Ectodermal cell (in vitro differentiated cells): ENCODE data around the gene PLA2G15. TPM values are rescaled to one million over a fixed set of nuclear protein-coding genes. Genes with fewer than 3 reads are reported as not detected.

Source experiments
- H3K27ac ChIP-seq: 2 replicates; pipeline ENCODE4 v1.7.0; 2013; ENCODE audit warnings: mild to moderate bottlenecking, low read depth, low read length; ENCODE audit not compliant: insufficient read depth, poor library complexity, severe bottlenecking
- H3K27me3 ChIP-seq: 2 replicates; pipeline ENCODE4 v1.7.0; 2013; ENCODE audit warnings: mild to moderate bottlenecking, low read length; ENCODE audit not compliant: insufficient read depth, control insufficient read depth, poor library complexity, severe bottlenecking
- H3K36me3 ChIP-seq: one replicate; pipeline ENCODE4 v1.7.0; 2013; ENCODE audit warnings: low read length; ENCODE audit not compliant: control insufficient read depth, insufficient read depth
- H3K4me1 ChIP-seq: one replicate; pipeline ENCODE4 v1.7.0; 2013; ENCODE audit warnings: low read length; ENCODE audit not compliant: control insufficient read depth, insufficient read depth
- H3K4me3 ChIP-seq: 2 replicates; pipeline ENCODE4 v1.7.0; 2013; ENCODE audit warnings: low read depth, low read length, control low read depth; ENCODE audit not compliant: insufficient read depth
- H3K9me3 ChIP-seq: 2 replicates; pipeline ENCODE4 v1.7.0; 2013; ENCODE audit warnings: mild to moderate bottlenecking, low read length, moderate library complexity; ENCODE audit not compliant: control insufficient read depth
- WGBS, 2 experiments: methylation state at CpG; one replicate each; pipeline ENCODE4 v1.1.7; 2013; ENCODE audit warnings: missing lambda C conversion rate in 2 of 2; 5-methylcytosine and 5-hydroxymethylcytosine counted together
- polyA plus RNA-seq, 4 experiments: library from polyadenylated mRNA; stranded (reverse); fragments of 50-300 nt; gene quantifications; one replicate each; pipeline ENCODE4 v1.2.3, GENCODE V29; 2013

The PLA2G15 gene, protein sequence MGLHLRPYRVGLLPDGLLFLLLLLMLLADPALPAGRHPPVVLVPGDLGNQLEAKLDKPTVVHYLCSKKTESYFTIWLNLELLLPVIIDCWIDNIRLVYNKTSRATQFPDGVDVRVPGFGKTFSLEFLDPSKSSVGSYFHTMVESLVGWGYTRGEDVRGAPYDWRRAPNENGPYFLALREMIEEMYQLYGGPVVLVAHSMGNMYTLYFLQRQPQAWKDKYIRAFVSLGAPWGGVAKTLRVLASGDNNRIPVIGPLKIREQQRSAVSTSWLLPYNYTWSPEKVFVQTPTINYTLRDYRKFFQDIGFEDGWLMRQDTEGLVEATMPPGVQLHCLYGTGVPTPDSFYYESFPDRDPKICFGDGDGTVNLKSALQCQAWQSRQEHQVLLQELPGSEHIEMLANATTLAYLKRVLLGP
- 16.0 TPM for polyA plus RNA-seq (2013, experiment 1 of 4)
- 12.6 TPM for polyA plus RNA-seq (2013, experiment 2 of 4)
- 11.4 TPM for polyA plus RNA-seq (2013, experiment 3 of 4)
- polyA plus RNA-seq (2013, experiment 4 of 4): 11.1 TPM

- peaks cover 22% of the 10 kb centered on the region for H3K27me3 ChIP-seq
These were observed at the start of gene PLA2G15 for GRCh38 chr16:68244903-68245853. Gene PLA2G15 (plus strand): TSS chr16:68245373. CDS start chr16:68245427, 54 bp downstream.

GRCh38 chr16:68197250-68197649 lies 47.9 kb upstream of the PLA2G15 start:
- Histone ChIP-seq H3K4me1 (no peaks in the 10 kb centered on the region), H3K36me3 (no peaks in the 10 kb centered on the region), H3K27ac (no peak overlapping the region), H3K9me3 (no peaks in the 10 kb centered on the region), H3K4me3 (no peak overlapping the region), H3K27me3 (no peaks in the 10 kb centered on the region)
- 95 to 99% methylated on average over 2 of the region's 2 CpGs for WGBS, 2 experiments

More at GRCh38 chr16:68244903-68245853, at the start of gene PLA2G15:
- no peak within 1 kb of the TSS for H3K27ac ChIP-seq
- no peaks in the 10 kb centered on the region for H3K4me1 ChIP-seq
- no peaks in the 10 kb centered on the region for H3K9me3 ChIP-seq
- 2% methylated on average over 75 of the region's 75 CpGs for WGBS, 2 experiments
- H3K36me3 ChIP-seq: no peaks in the 10 kb centered on the region
- H3K4me3 ChIP-seq: peak within 1 kb of the TSS; percentile 75

DNA sequence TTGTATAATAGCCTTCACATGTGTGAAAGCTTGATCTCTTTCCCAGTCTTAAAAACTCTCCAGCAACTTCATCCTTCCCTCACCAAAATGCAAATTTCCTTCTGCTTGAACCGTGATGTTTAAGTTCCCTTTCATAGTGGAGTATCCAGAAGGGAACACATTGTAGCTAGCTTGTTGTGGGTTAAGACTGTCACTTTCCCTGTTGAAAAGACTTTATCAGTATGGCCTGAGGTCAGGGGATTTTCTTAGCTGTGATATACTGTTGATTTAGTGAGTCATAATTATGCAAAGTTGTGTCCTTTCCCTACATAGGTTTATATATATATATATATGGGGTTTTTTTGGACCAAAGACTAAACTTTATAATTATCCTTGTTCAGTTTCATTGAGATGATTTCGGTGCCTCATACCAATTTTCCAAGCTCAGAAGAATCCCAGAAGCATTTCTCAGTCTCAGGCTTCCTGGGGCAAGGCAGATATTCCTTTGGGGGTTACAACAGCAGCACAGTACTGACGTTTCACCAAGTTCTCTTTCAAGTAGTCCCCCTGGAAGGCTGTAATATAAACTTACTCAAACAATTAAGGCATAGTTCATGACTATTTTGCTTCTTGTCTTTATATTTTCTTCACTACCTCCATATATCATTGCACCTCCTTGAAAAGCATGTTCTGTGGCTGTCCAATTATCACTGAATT lies 44.9 kb upstream of the PLA2G15 start:
- no peak overlapping the region for H3K4me3 ChIP-seq
- no peaks in the 10 kb centered on the region for H3K36me3 ChIP-seq
- H3K4me1 ChIP-seq: no peaks in the 10 kb centered on the region
- H3K27ac ChIP-seq: no peak overlapping the region
- WGBS, 2 experiments: 68 to 79% methylated on average over 3 of the region's 3 CpGs
- no peaks in the 10 kb centered on the region for H3K27me3 ChIP-seq
- no peaks in the 10 kb centered on the region for H3K9me3 ChIP-seq

GRCh38 chr16:68202091-68202519 lies 43.1 kb upstream of the PLA2G15 start:
- H3K9me3 ChIP-seq: no peaks in the 10 kb centered on the region
- H3K36me3 ChIP-seq: no peaks in the 10 kb centered on the region
- H3K27ac ChIP-seq: no peak overlapping the region
- no peaks in the 10 kb centered on the region for H3K27me3 ChIP-seq
- H3K4me3 ChIP-seq: no peak overlapping the region
- no peaks in the 10 kb centered on the region for H3K4me1 ChIP-seq

- Histone ChIP-seq H3K36me3 (no peaks in the 10 kb centered on the region), H3K4me3 (no peak overlapping the region), H3K27me3 (no peaks in the 10 kb centered on the region), H3K27ac (no peak overlapping the region), H3K9me3 (no peaks in the 10 kb centered on the region), H3K4me1 (no peaks in the 10 kb centered on the region)
- 76 to 100% methylated on average over 1 of the region's 2 CpGs for WGBS, 2 experiments
These were observed 38.9 kb upstream of the PLA2G15 start for GRCh38 chr16:68206245-68206644.

DNA sequence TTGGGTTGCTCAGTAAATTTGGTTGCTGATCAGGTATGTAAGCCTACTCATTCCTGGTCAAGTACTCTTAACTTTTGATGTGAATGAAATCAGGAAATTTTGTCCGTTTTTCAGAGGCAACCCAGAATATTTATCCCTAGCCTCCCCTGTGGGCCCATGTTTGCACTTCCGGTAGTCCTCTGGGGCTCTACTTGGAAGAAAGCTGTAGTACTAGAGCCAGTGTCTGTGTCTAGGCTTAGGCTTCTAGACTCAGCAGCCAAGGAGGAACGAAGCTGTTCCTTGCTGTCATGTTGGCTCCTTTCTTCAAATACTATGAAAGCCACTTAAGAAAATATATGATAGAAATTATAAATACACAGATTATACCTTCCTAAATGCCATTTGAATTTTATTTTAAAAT lies 30.4 kb upstream of the PLA2G15 start:
- no peaks in the 10 kb centered on the region for H3K27me3 ChIP-seq
- H3K36me3 ChIP-seq: no peaks in the 10 kb centered on the region
- H3K27ac ChIP-seq: no peak overlapping the region
- 86 to 95% methylated on average over 2 to 3 of the region's 3 CpGs for WGBS, 2 experiments
- no peak overlapping the region for H3K4me3 ChIP-seq
- no peaks in the 10 kb centered on the region for H3K4me1 ChIP-seq
- no peaks in the 10 kb centered on the region for H3K9me3 ChIP-seq

DNA sequence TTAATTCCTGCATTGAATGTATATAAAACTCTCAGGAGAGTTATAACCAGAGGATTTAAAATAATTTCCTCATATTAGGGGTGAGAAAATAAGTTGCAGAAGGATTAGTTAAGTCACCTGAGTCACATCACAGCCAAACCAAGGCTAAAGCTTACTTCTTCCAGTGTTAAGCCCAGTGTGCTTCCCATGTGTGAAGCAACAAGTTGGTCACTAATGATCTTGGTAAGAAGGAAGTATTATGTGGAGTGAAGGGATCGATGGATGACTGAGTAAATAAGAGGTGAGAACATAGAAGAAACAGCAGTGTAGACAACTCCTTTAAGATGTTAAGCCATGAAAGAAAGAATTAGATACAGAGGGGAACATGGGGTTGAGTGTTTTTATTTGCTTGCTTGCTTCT lies 29.9 kb upstream of the PLA2G15 start:
- Histone ChIP-seq H3K4me1 (no peaks in the 10 kb centered on the region), H3K9me3 (no peaks in the 10 kb centered on the region)
- WGBS, 2 experiments: 96 to 97% methylated on average over 1 of the region's 1 CpG

GRCh38 chr16:68216240-68216639 lies 28.9 kb upstream of the PLA2G15 start:
- H3K4me1 ChIP-seq: no peaks in the 10 kb centered on the region

More for the DNA sequence above, 29.9 kb upstream of the PLA2G15 start:
- Histone ChIP-seq H3K4me3 (no peak overlapping the region), H3K27ac (no peak overlapping the region), H3K27me3 (no peaks in the 10 kb centered on the region), H3K36me3 (no peaks in the 10 kb centered on the region)

DNA sequence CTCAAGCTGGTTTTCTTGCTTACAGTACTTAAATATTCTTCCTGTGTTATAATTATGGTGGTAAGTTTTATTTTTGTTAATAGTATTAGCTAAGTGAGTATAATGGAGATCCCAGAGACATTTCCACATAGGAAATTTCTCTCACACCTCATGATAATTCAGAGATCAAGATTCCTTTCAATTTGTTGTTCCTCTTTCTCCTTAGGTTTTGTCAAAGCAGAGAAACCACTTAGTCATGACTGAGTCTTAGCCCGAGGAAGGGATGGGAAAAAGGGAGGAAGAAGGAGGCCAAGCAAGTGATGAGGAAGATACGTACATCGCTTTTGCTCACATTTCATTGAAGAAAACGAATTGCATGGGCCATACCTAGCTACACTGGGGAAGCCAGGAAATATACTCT lies 27.7 kb upstream of the PLA2G15 start:
- no peak overlapping the region for H3K4me3 ChIP-seq
- no peaks in the 10 kb centered on the region for H3K27me3 ChIP-seq
- no peaks in the 10 kb centered on the region for H3K4me1 ChIP-seq
- H3K36me3 ChIP-seq: no peaks in the 10 kb centered on the region
- WGBS, 2 experiments: 93 to 96% methylated on average over 4 of the region's 4 CpGs
- no peaks in the 10 kb centered on the region for H3K9me3 ChIP-seq
- no peak overlapping the region for H3K27ac ChIP-seq

More at GRCh38 chr16:68216240-68216639, 28.9 kb upstream of the PLA2G15 start:
- Histone ChIP-seq H3K27ac (no peak overlapping the region), H3K9me3 (no peaks in the 10 kb centered on the region), H3K27me3 (no peaks in the 10 kb centered on the region), H3K36me3 (no peaks in the 10 kb centered on the region), H3K4me3 (no peak overlapping the region)
- 93 to 94% methylated on average over 3 of the region's 3 CpGs for WGBS, 2 experiments
